ENCODE results near the gene CACNG7. TPM values are rescaled to one million over a fixed set of nuclear protein-coding genes. Genes with fewer than 3 reads are reported as not detected.
A peak's percentile ranks its signal among the peaks of the same experiment; 100 is the strongest.

The CACNG7 gene
- total RNA-seq, 2 experiments from 2014 or later, result not detected

- Mint-ChIP-seq H3K9me3 (peaks cover 2% of the 10 kb centered on the region), H3K4me1 (peaks cover 2% of the 10 kb centered on the region), H3K36me3 (ENCODE audit: low read depth) (no peaks in the 10 kb centered on the region), H3K27me3 (peaks cover 14% of the 10 kb centered on the region), H3K27ac (no peak overlapping the region), H3K4me3 (no peak overlapping the region)
- ChIA-PET POLR2A (interaction anchor here (0.9 kb wide), 1 partner anchor 15 kb away, joined by 3 read pairs; no protein-coding TSS in a partner anchor), CTCF (no interaction called here)
- peak; percentile 17 for DNase-seq
These were observed 10.3 kb upstream of the CACNG7 start for GRCh38 chr19:53898636-53899341.

- Mint-ChIP-seq H3K9me3 (peaks cover 2% of the 10 kb centered on the region), H3K4me1 (peaks cover 15% of the 10 kb centered on the region), H3K27ac (no peak overlapping the region), H3K27me3 (peaks cover 25% of the 10 kb centered on the region), H3K36me3 (ENCODE audit: low read depth) (no peaks in the 10 kb centered on the region), H3K4me3 (no peak overlapping the region)
- ChIA-PET CTCF (no interaction called here), POLR2A (no interaction called here)
- DNase-seq, result no peak
These were observed 8.8 kb upstream of the CACNG7 start for GRCh38 chr19:53900191-53900860.

GRCh38 chr19:53903055-53903680 is 5.9 kb upstream of the CACNG7 start:
- DNase-seq, result peak; percentile 43
- peaks cover 36% of the 10 kb centered on the region for H3K4me1 Mint-ChIP-seq
- POLR2A ChIA-PET, result interaction anchor here (0.6 kb wide), 1 partner anchor 41 kb away, joined by 3 read pairs; no protein-coding TSS in a partner anchor
- H3K36me3 Mint-ChIP-seq (ENCODE audit: low read depth), result no peaks in the 10 kb centered on the region
- CTCF ChIA-PET, result interaction anchor here (0.6 to 1.8 kb wide), 2 partner anchors 120 to 246 kb away, joined by 3 to 7 read pairs; no protein-coding TSS in a partner anchor
- H3K27ac Mint-ChIP-seq, result no peak overlapping the region
- no peak overlapping the region for H3K4me3 Mint-ChIP-seq
- H3K9me3 Mint-ChIP-seq, result peaks cover 2% of the 10 kb centered on the region
- H3K27me3 Mint-ChIP-seq, result peaks cover 39% of the 10 kb centered on the region

GRCh38 chr19:53904909-53905308 is 4.2 kb upstream of the CACNG7 start:
- peaks cover 48% of the 10 kb centered on the region for H3K27me3 Mint-ChIP-seq
- H3K4me3 Mint-ChIP-seq, result no peak overlapping the region
- no peaks in the 10 kb centered on the region for H3K9me3 Mint-ChIP-seq
- H3K27ac Mint-ChIP-seq, result no peak overlapping the region
- H3K4me1 Mint-ChIP-seq, result peaks cover 38% of the 10 kb centered on the region
- no peak for DNase-seq
- CTCF ChIA-PET, result interaction anchor here (1.1 to 1.8 kb wide), 2 partner anchors 61 to 119 kb away, joined by 3 to 7 read pairs; no protein-coding TSS in a partner anchor
- POLR2A ChIA-PET, result interaction anchor here (0.8 to 1.4 kb wide), 2 partner anchors 36 to 119 kb away, joined by 3 read pairs; no protein-coding TSS in a partner anchor
- H3K36me3 Mint-ChIP-seq (ENCODE audit: low read depth), result no peaks in the 10 kb centered on the region

GRCh38 chr19:53905787-53906186 is 3.3 kb upstream of the CACNG7 start:
- DNase-seq, result no peak
- Mint-ChIP-seq H3K4me1 (peaks cover 38% of the 10 kb centered on the region), H3K4me3 (no peak overlapping the region), H3K27me3 (peaks cover 56% of the 10 kb centered on the region), H3K36me3 (ENCODE audit: low read depth) (no peaks in the 10 kb centered on the region), H3K9me3 (no peaks in the 10 kb centered on the region), H3K27ac (peak overlapping the region; percentile 6)
- ChIA-PET CTCF (no interaction called here), POLR2A (no interaction called here)

- POLR2A ChIA-PET, result no interaction called here
- Mint-ChIP-seq H3K27me3 (peaks cover 62% of the 10 kb centered on the region), H3K27ac (no peak overlapping the region), H3K36me3 (ENCODE audit: low read depth) (no peaks in the 10 kb centered on the region), H3K4me3 (no peak overlapping the region), H3K9me3 (no peaks in the 10 kb centered on the region), H3K4me1 (peaks cover 38% of the 10 kb centered on the region)
- CTCF ChIA-PET, result interaction anchor here (1.0 to 1.2 kb wide), 3 partner anchors 15 to 117 kb away, joined by 3 to 8 read pairs (median 5); no protein-coding TSS in a partner anchor
- peak; percentile 69 for DNase-seq
These were observed 2.6 kb upstream of the CACNG7 start for GRCh38 chr19:53906211-53907192.

- H3K36me3 Mint-ChIP-seq (ENCODE audit: low read depth), result no peaks in the 10 kb centered on the region
- peaks cover 65% of the 10 kb centered on the region for H3K27me3 Mint-ChIP-seq
- no peak for DNase-seq
- H3K4me3 Mint-ChIP-seq, result no peak overlapping the region
- ChIA-PET CTCF (interaction anchor here (1.0 to 1.2 kb wide), 3 partner anchors 16 to 117 kb away, joined by 3 to 8 read pairs (median 5); no protein-coding TSS in a partner anchor), POLR2A (no interaction called here)
- H3K4me1 Mint-ChIP-seq, result peaks cover 38% of the 10 kb centered on the region
- no peaks in the 10 kb centered on the region for H3K9me3 Mint-ChIP-seq
- no peak overlapping the region for H3K27ac Mint-ChIP-seq
These were observed 1.9 kb upstream of the CACNG7 start for GRCh38 chr19:53907193-53907581.

GRCh38 chr19:53907690-53908089 is 1.4 kb upstream of the CACNG7 start:
- H3K27ac Mint-ChIP-seq, result no peak overlapping the region
- no peaks in the 10 kb centered on the region for H3K36me3 Mint-ChIP-seq (ENCODE audit: low read depth)
- H3K4me1 Mint-ChIP-seq, result peaks cover 38% of the 10 kb centered on the region
- H3K4me3 Mint-ChIP-seq, result no peak overlapping the region
- no peaks in the 10 kb centered on the region for H3K9me3 Mint-ChIP-seq
- POLR2A ChIA-PET, result no interaction called here
- CTCF ChIA-PET, result interaction anchor here (1.0 to 1.3 kb wide), 4 partner anchors 10 to 116 kb away, joined by 3 to 8 read pairs (median 4); no protein-coding TSS in a partner anchor
- H3K27me3 Mint-ChIP-seq, result peaks cover 65% of the 10 kb centered on the region
- DNase-seq, result no peak

- Mint-ChIP-seq H3K4me1 (peaks cover 38% of the 10 kb centered on the region), H3K9me3 (no peaks in the 10 kb centered on the region), H3K27me3 (peaks cover 64% of the 10 kb centered on the region), H3K27ac (no peak overlapping the region), H3K36me3 (ENCODE audit: low read depth) (no peaks in the 10 kb centered on the region), H3K4me3 (no peak overlapping the region)
- CTCF ChIA-PET, result interaction anchor here (1.0 to 1.3 kb wide), 4 partner anchors 9 to 116 kb away, joined by 3 to 8 read pairs (median 4); no protein-coding TSS in a partner anchor
- DNase-seq, result peak; percentile 61
- POLR2A ChIA-PET, result no interaction called here
These were observed 758 bp upstream of the CACNG7 start for GRCh38 chr19:53908106-53908934.

- Mint-ChIP-seq H3K9me3 (no peaks in the 10 kb centered on the region), H3K4me3 (no peak overlapping the region), H3K4me1 (peaks cover 32% of the 10 kb centered on the region), H3K36me3 (ENCODE audit: low read depth) (no peaks in the 10 kb centered on the region), H3K27ac (no peak overlapping the region), H3K27me3 (peaks cover 60% of the 10 kb centered on the region)
- ChIA-PET POLR2A (no interaction called here), CTCF (no interaction called here)
- DNase-seq, result no peak
These were observed 542 bp downstream of the CACNG7 start for GRCh38 chr19:53909471-53910169.

- no peaks in the 10 kb centered on the region for H3K36me3 Mint-ChIP-seq (ENCODE audit: low read depth)
- H3K9me3 Mint-ChIP-seq, result no peaks in the 10 kb centered on the region
- H3K27ac Mint-ChIP-seq, result no peak overlapping the region
- peaks cover 55% of the 10 kb centered on the region for H3K27me3 Mint-ChIP-seq
- POLR2A ChIA-PET, result no interaction called here
- no peak overlapping the region for H3K4me3 Mint-ChIP-seq
- CTCF ChIA-PET, result no interaction called here
- DNase-seq, result no peak
- peaks cover 27% of the 10 kb centered on the region for H3K4me1 Mint-ChIP-seq
These were observed 1.1 kb downstream of the CACNG7 start for GRCh38 chr19:53910170-53910518.
